ENCODE data around the gene SEH1L.

- TF ChIP-seq CTCF (conservative IDR thresholded peaks at IDR 0.05 in 1 of 2, IDR thresholded peaks at IDR 0.05 in 1 of 2; ENCODE audit: extremely low read depth in 1 of 2, insufficient read depth in 1 of 2, low read depth in 1 of 2, low read length in 2 of 2) = no peak
- TF ChIP-seq EZH2 (IDR thresholded peaks at IDR 0.05; ENCODE audit: borderline replicate concordance, low read length) = no peak
Observed at GRCh38 chr18:13026583-13027270, 78.9 kb downstream of the SEH1L start.

Data from mammary epithelial cell (primary cell).